Liver (tissue), 9 donors: Measurements from ENCODE around the gene BCAR1. TPM values are rescaled to one million over a fixed set of nuclear protein-coding genes. Genes with fewer than 3 reads are reported as not detected.

Source experiments
- DNase-seq: peaks from one replicate; pipeline ENCODE4 v3.0.0-alpha.2; 2017; ENCODE audit warnings: low spot score
- H3K27ac ChIP-seq, 2 donors: one replicate each; pipeline ENCODE4 v1.7.0; 2013; ENCODE audit warnings: inconsistent platforms in 2 of 2, low read length in 2 of 2, control low read depth in 1 of 2, low read depth in 1 of 2, mild to moderate bottlenecking in 1 of 2
- H3K27me3 ChIP-seq, 4 donors: one replicate each; pipeline versions ENCODE4 v1.6.1 to v1.7.0; 2013; ENCODE audit warnings: low read length in 3 of 4, inconsistent platforms in 1 of 4, mild to moderate bottlenecking in 1 of 4, moderate library complexity in 1 of 4; ENCODE audit not compliant: control insufficient read depth in 4 of 4, insufficient read depth in 4 of 4
- H3K36me3 ChIP-seq, 4 donors: one replicate each; pipeline versions ENCODE4 v1.6.1 to v1.7.0; 2013; ENCODE audit warnings: low read length in 3 of 4, mild to moderate bottlenecking in 3 of 4, low read depth in 1 of 4, moderate library complexity in 1 of 4; ENCODE audit not compliant: control insufficient read depth in 4 of 4, insufficient read depth in 3 of 4
- H3K4me1 ChIP-seq, 4 donors: one replicate each; pipeline versions ENCODE4 v1.6.1 to v1.7.0; 2013; ENCODE audit warnings: low read length in 3 of 4, mild to moderate bottlenecking in 3 of 4, moderate library complexity in 1 of 4; ENCODE audit not compliant: control insufficient read depth in 4 of 4, insufficient read depth in 4 of 4
- H3K4me3 ChIP-seq, 3 donors: one replicate each; pipeline versions ENCODE4 v1.6.1 to v1.7.0; 2013; ENCODE audit warnings: low read length in 3 of 3, control low read depth in 1 of 3, low read depth in 1 of 3, mild to moderate bottlenecking in 1 of 3
- H3K9ac ChIP-seq, 2 donors: one replicate each; pipeline ENCODE4 v1.7.0; 2013; ENCODE audit warnings: low read length in 2 of 2, mild to moderate bottlenecking in 2 of 2, moderate library complexity in 2 of 2, control low read depth in 1 of 2, low read depth in 1 of 2
- H3K9me3 ChIP-seq, 4 donors: one replicate each; pipeline versions ENCODE4 v1.6.1 to v1.7.0; 2013; ENCODE audit warnings: low read length in 3 of 4; ENCODE audit not compliant: control insufficient read depth in 4 of 4
- CTCF ChIP-seq: fragments of 150-350 bp; IDR thresholded peaks from 2 replicates; pipeline ENCODE4 v1.5.1; 2017; ENCODE audit warnings: improper control_type of control experiment, low read depth, low read length; ENCODE audit not compliant: missing input control
- FOXA1 ChIP-seq: IDR thresholded peaks from 2 replicates; pipeline ENCODE4 v1.6.1; 2016; ENCODE audit warnings: antibody characterized with exemption
- FOXA2 ChIP-seq: IDR thresholded peaks from 2 replicates; pipeline ENCODE4 v1.6.1; 2016; ENCODE audit warnings: antibody characterized with exemption
- HNF4A ChIP-seq, 2 donors: conservative IDR thresholded peaks; 2 replicates each; pipeline ENCODE4 v1.6.1; 2016; ENCODE audit warnings: antibody characterized with exemption in 2 of 2, mild to moderate bottlenecking in 2 of 2
- JUND ChIP-seq, 2 donors: IDR thresholded peaks; 2 replicates each; pipeline ENCODE4 v1.6.1; 2016; ENCODE audit warnings: antibody characterized with exemption in 2 of 2
- NR2F2 ChIP-seq: IDR thresholded peaks from 2 replicates; pipeline ENCODE4 v1.6.1; 2016; ENCODE audit warnings: antibody characterized with exemption
- SP1 ChIP-seq: IDR thresholded peaks from 2 replicates; pipeline ENCODE4 v1.6.1; 2018; ENCODE audit warnings: antibody characterized with exemption, mild to moderate bottlenecking
- TAF1 ChIP-seq: conservative IDR thresholded peaks from 2 replicates; pipeline ENCODE4 v1.6.1; 2016; ENCODE audit warnings: antibody characterized with exemption, mild to moderate bottlenecking
- YY1 ChIP-seq: IDR thresholded peaks from 2 replicates; pipeline ENCODE4 v1.6.1; 2016; ENCODE audit warnings: antibody characterized with exemption, mild to moderate bottlenecking
- ZBTB33 ChIP-seq: IDR thresholded peaks from 2 replicates; pipeline ENCODE4 v1.6.1; 2016; ENCODE audit warnings: antibody characterized with exemption
- WGBS: extraction: QIAGEN DNeasy Blood & Tissue Kit; methylation state at CpG from one replicate; pipeline ENCODE4 v1.1.7; 2013; 5-methylcytosine and 5-hydroxymethylcytosine counted together
- polyA plus RNA-seq, 2 donors: library from polyadenylated mRNA; stranded (reverse) in 1 of 2; unstranded in 1 of 2; fragments of 200-250 nt in 1 of 2; fragments of >200 nt in 1 of 2; fragmentation: Nextera tagmentation in 1 of 2; extraction: Ambion mirVana in 1 of 2; gene quantifications; one replicate each; pipeline versions ENCODE4 v1.2.1 to v1.2.3, GENCODE V29; 2013 to 2015
- total RNA-seq, 2 donors: library from RNA; depleted of rRNA; stranded (reverse); fragments of >200 nt; gene quantifications; one replicate each; pipeline ENCODE4 v1.2.3, GENCODE V29; 2014
- donor health status: healthy.
- donor health status: healthy.
- donor health status: healthy.
- donor health status: healthy.
- donor health status: healthy.

The BCAR1 gene
- total and polyA plus RNA-seq, 4 donors: 10.1 to 32.2 (median 20.2) TPM

- TF ChIP-seq JUND (IDR thresholded peaks at IDR 0.05) (no peak), CTCF (no peak), NR2F2 (no peak), FOXA1 (no peak), HNF4A (conservative IDR thresholded peaks at IDR 0.05) (no peak)
- no peak overlapping the region for H3K9ac ChIP-seq
- H3K36me3 ChIP-seq: no peaks in the 10 kb centered on the region
- no peaks in the 10 kb centered on the region for H3K27me3 ChIP-seq
- DNase-seq: no peak
- 92% methylated on average over 27 of the region's 27 CpGs for WGBS
- no peak overlapping the region for H3K27ac ChIP-seq
- no peaks in the 10 kb centered on the region for H3K4me1 ChIP-seq
- no peak overlapping the region for H3K4me3 ChIP-seq
- no peaks in the 10 kb centered on the region for H3K9me3 ChIP-seq
Observed at GRCh38 chr16:75208861-75209505, 42.4 kb downstream of the BCAR1 start.

GRCh38 chr16:75208242-75208825, 43.1 kb downstream of the BCAR1 start:
- 86% methylated on average over 13 of the region's 13 CpGs for WGBS
- H3K36me3 ChIP-seq: no peaks in the 10 kb centered on the region
- H3K27me3 ChIP-seq: no peaks in the 10 kb centered on the region
- H3K9me3 ChIP-seq: no peaks in the 10 kb centered on the region
- H3K9ac ChIP-seq: no peak overlapping the region
- no peaks in the 10 kb centered on the region for H3K4me1 ChIP-seq
- DNase-seq: no peak
- H3K27ac ChIP-seq: no peak overlapping the region
- H3K4me3 ChIP-seq: no peak overlapping the region
- TF ChIP-seq FOXA2 (no peak), CTCF (no peak), YY1 (no peak)

- no peaks in the 10 kb centered on the region for H3K4me1 ChIP-seq
- WGBS: 90% methylated on average over 11 of the region's 11 CpGs
- no peaks in the 10 kb centered on the region for H3K9me3 ChIP-seq
- no peaks in the 10 kb centered on the region for H3K36me3 ChIP-seq
- TF ChIP-seq FOXA1 (no peak), YY1 (no peak), TAF1 (no peak), SP1 (no peak), ZBTB33 (no peak)
- H3K9ac ChIP-seq: no peak overlapping the region
- DNase-seq: no peak
- no peak overlapping the region for H3K4me3 ChIP-seq
- no peak overlapping the region for H3K27ac ChIP-seq
- H3K27me3 ChIP-seq: no peaks in the 10 kb centered on the region
Observed at GRCh38 chr16:75207831-75208230, 43.6 kb downstream of the BCAR1 start.
